ENCODE results near the gene RNF114.

RNF114 gene

DNA sequence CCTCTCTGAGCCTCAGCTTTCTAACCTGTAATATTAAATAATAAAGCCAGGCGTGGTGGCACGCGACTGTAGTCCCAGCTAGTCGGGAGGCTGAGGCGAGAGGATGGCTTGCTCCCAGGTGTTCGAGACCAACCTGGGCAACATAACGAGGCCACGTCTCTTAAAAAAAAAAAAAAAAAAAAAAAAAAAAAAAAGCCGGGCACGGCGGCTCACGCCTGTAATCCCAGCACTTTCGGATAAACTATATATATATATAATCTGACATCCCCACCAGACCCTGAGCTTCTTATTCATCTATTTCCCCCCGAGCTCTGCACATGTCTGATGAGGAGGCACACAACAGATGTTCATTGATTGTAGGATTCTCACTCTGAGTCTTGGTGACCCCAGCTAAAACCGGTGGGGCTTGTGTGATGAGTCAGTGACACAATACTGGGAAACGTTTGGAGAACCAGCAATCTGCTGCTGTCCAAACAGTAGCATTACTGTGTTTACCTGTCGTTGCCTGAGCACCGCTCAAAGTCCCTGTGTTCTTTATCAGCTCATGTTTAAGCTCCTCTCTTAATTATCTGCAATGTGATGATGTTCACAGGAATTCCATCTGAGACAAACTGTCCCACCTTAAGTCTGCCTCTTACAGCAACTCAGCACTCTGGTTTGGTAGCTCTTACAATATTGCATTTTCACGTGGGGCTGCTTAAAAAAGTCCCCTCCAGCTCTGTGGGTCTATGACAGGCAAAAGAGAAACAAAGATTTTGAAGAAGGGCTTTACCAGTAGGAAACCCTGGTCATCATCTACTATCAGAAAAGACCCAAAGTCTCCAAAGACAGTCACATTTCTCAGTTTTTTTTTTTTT lies 19.8 kb upstream of the RNF114 start:
- H3K27ac ChIP-seq (ENCODE audit: low read depth, low read length), result peak overlapping the region; percentile 92
- peak overlapping the region; percentile 87 for H3K4me3 ChIP-seq (ENCODE audit: low read length)
- peaks cover 4% of the 10 kb centered on the region; the same call in 1 of the 2 replicates for H3K36me3 ChIP-seq (ENCODE audit: control insufficient read depth, low read length)
- H3K9me3 ChIP-seq (ENCODE audit: control insufficient read depth, insufficient read depth, low read length), result no peaks in the 10 kb centered on the region
- H3K4me1 ChIP-seq (ENCODE audit: control insufficient read depth, low read length), result peaks cover 23% of the 10 kb centered on the region
- no peaks in the 10 kb centered on the region for H3K9me2 ChIP-seq (replicated peaks; ENCODE audit: control insufficient read depth, low read length)
- H4K20me1 ChIP-seq (ENCODE audit: control insufficient read depth, insufficient read depth, low read depth, low read length), result peaks cover 17% of the 10 kb centered on the region
- TF ChIP-seq, protein P1, sequence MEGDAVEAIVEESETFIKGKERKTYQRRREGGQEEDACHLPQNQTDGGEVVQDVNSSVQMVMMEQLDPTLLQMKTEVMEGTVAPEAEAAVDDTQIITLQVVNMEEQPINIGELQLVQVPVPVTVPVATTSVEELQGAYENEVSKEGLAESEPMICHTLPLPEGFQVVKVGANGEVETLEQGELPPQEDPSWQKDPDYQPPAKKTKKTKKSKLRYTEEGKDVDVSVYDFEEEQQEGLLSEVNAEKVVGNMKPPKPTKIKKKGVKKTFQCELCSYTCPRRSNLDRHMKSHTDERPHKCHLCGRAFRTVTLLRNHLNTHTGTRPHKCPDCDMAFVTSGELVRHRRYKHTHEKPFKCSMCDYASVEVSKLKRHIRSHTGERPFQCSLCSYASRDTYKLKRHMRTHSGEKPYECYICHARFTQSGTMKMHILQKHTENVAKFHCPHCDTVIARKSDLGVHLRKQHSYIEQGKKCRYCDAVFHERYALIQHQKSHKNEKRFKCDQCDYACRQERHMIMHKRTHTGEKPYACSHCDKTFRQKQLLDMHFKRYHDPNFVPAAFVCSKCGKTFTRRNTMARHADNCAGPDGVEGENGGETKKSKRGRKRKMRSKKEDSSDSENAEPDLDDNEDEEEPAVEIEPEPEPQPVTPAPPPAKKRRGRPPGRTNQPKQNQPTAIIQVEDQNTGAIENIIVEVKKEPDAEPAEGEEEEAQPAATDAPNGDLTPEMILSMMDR (IDR thresholded peaks at IDR 0.05; ENCODE audit: low read depth, low read length, poor library complexity, severe bottlenecking), result no peak
- no peak for TF ChIP-seq EZH2phosphoT487 (IDR thresholded peaks at IDR 0.05; ENCODE audit: borderline replicate concordance, low read length)
- peaks cover 3% of the 10 kb centered on the region; the same call in 1 of the 2 replicates for H3F3A ChIP-seq (ENCODE audit: control insufficient read depth, insufficient read depth)
- no peaks in the 10 kb centered on the region for H3K27me3 ChIP-seq (ENCODE audit: control insufficient read depth, low read length)
- peaks cover 49% of the 10 kb centered on the region for H3K79me2 ChIP-seq (ENCODE audit: control insufficient read depth, low read length)
- H3K4me2 ChIP-seq (ENCODE audit: low read length), result peak overlapping the region; percentile 92

DNA sequence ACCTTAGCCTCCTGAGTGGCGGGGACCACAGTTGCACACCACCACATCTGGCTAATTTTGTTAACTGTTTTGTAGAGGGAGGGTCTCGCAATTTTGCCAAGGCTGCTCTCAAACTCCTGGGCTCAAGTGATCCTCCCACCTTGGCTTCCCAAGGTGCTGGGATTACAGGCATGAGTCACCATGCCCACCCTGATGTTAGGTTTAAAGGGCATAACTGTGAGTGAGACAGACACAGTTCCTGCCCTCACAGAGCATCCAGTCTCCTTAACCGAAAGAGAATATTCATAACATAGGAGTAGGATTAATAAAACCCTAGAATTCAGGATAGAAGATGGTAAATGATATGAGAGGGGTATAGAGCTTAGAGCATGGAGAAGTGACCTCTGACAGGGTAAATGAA lies 17.8 kb upstream of the RNF114 start:
- peaks cover 14% of the 10 kb centered on the region for H4K20me1 ChIP-seq (ENCODE audit: control insufficient read depth, insufficient read depth, low read depth, low read length)
- no peak overlapping the region for H3K27ac ChIP-seq (ENCODE audit: low read depth, low read length)
- H3K36me3 ChIP-seq (ENCODE audit: control insufficient read depth, low read length), result peaks cover 1% of the 10 kb centered on the region; the same call in 1 of the 2 replicates
- H3F3A ChIP-seq (ENCODE audit: control insufficient read depth, insufficient read depth), result peaks cover 3% of the 10 kb centered on the region; the same call in 1 of the 2 replicates
- H3K9me3 ChIP-seq (ENCODE audit: control insufficient read depth, insufficient read depth, low read length), result no peaks in the 10 kb centered on the region
- no peaks in the 10 kb centered on the region for H3K9me2 ChIP-seq (replicated peaks; ENCODE audit: control insufficient read depth, low read length)
- TF ChIP-seq, protein P1 (IDR thresholded peaks at IDR 0.05; ENCODE audit: low read depth, low read length, poor library complexity, severe bottlenecking), result no peak
- no peak for TF ChIP-seq EZH2phosphoT487 (IDR thresholded peaks at IDR 0.05; ENCODE audit: borderline replicate concordance, low read length)
- H3K79me2 ChIP-seq (ENCODE audit: control insufficient read depth, low read length), result peaks cover 30% of the 10 kb centered on the region
- no peaks in the 10 kb centered on the region for H3K27me3 ChIP-seq (ENCODE audit: control insufficient read depth, low read length)
- peaks cover 18% of the 10 kb centered on the region for H3K4me1 ChIP-seq (ENCODE audit: control insufficient read depth, low read length)
- H3K4me3 ChIP-seq (ENCODE audit: low read length), result no peak overlapping the region
- no peak overlapping the region for H3K4me2 ChIP-seq (ENCODE audit: low read length)

DNA sequence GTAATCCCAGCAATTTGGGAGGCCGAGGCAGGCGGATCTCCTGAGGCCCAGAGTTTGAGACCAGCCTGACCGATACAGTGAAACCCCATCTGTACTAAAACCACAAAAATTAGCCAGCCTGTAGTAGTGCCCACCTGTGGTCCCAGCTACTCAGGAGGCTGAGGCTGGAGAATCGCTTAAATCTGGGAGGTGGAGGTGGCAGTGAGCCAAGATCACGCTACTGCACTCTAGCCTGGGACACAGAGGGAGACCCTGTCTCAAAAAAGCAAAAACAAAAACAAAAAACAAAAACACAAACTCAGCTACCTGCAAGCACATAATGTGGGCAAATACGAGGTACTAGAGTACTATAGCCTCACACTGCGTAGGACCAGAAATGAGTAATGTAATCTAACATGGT lies 17.2 kb upstream of the RNF114 start:
- Histone ChIP-seq H3K4me2 (ENCODE audit: low read length) (no peak overlapping the region), H3K27ac (ENCODE audit: low read depth, low read length) (no peak overlapping the region), H3K9me3 (ENCODE audit: control insufficient read depth, insufficient read depth, low read length) (no peaks in the 10 kb centered on the region), H3F3A (ENCODE audit: control insufficient read depth, insufficient read depth) (peaks cover 3% of the 10 kb centered on the region; the same call in 1 of the 2 replicates), H3K4me1 (ENCODE audit: control insufficient read depth, low read length) (peaks cover 12% of the 10 kb centered on the region), H4K20me1 (ENCODE audit: control insufficient read depth, insufficient read depth, low read depth, low read length) (peaks cover 8% of the 10 kb centered on the region; the same call in 1 of the 2 replicates), H3K79me2 (ENCODE audit: control insufficient read depth, low read length) (peaks cover 24% of the 10 kb centered on the region), H3K9me2 (replicated peaks; ENCODE audit: control insufficient read depth, low read length) (no peaks in the 10 kb centered on the region), H3K27me3 (ENCODE audit: control insufficient read depth, low read length) (no peaks in the 10 kb centered on the region), H3K4me3 (ENCODE audit: low read length) (no peak overlapping the region), H3K36me3 (ENCODE audit: control insufficient read depth, low read length) (no peaks in the 10 kb centered on the region)
- TF ChIP-seq, protein P1 (IDR thresholded peaks at IDR 0.05; ENCODE audit: low read depth, low read length, poor library complexity, severe bottlenecking), result no peak
- TF ChIP-seq EZH2phosphoT487 (IDR thresholded peaks at IDR 0.05; ENCODE audit: borderline replicate concordance, low read length), result no peak

Data from DOHH2 (cell line).